Kidney capillary endothelial cell (primary cell): ENCODE data around the gene DHCR24.

Experiments
- DNase-seq: peaks from one replicate; pipeline ENCODE4 v3.0.0-alpha.2; 2018; ENCODE audit warnings: low spot score

Gene DHCR24

DNA sequence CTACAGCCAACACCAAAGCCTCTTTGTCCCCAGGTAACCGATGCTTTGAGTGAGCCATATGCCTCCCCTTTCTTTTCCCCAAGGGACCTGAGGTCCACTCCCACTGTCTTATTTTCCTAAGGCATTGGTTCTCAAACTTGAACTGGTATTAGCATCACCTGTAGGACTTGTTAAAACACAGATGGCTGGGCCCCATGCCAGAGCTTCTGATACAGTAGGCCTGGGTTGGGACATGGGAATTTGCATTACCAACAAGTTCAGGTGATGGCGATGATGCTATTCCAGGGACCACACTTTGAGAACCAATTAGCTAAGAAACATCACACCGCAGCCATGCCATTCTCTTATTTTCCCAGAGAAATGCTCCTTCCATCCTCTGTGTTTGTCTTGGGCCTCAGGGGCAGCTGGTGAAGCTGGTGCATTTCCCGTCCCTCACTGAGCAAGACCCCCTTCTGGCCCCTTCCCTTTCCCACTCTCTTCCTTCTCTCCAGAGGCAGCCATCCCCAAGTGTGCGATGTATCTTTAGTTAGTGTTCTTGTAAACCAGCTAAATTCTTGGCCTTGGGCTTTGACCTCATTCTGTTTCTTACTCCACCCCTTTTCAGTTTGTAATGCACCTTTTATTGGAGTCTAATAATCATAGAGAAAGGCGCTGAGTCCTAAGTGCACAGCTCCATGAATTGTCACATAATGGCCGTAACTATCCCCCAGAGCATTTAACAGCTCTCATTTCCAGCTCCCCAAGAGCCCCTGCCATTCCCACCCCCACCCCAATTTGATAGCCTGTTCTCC, 71.7 kb downstream of the DHCR24 start:
- DNase-seq: no peak

DNA sequence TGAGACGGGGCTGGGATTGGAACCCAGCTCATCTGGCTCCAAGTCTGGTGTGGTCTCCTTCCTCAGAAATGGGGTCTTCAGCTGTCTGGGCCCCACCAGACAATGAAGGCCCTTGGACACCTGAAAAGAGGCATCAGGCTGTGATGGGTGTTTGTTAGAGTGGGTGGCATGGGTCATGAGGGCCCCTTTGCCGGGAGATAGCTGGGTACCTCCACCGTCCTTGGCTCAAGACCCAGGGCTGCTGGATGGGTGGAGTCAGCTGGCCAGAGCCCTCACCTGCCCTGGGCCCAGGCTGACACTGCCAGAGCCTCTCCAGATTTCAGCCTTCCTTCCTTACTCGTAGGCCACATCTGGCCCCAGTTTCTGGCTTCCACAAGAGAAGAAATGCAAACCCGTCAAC, 72.4 kb downstream of the DHCR24 start:
- DNase-seq: no peak

DNA sequence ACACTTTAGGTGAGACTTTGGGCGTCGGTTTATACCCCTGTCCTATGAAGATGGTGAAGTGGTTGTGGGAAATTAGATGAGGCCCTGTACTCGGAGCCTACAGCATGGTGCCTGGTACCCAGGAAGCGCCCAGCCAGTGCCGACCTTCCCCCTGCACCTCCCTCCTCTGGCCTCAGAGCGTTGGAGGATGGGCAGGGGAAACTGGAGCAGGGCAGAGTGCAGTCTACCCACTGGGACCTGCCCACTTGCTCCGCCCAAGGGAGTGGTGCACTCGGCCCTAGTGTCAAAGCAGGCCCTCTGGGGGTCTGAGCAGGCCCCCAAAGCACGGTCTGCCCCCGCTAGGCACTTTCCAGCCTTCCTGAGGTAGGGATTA, 72.9 kb downstream of the DHCR24 start:
- no peak for DNase-seq

DNA sequence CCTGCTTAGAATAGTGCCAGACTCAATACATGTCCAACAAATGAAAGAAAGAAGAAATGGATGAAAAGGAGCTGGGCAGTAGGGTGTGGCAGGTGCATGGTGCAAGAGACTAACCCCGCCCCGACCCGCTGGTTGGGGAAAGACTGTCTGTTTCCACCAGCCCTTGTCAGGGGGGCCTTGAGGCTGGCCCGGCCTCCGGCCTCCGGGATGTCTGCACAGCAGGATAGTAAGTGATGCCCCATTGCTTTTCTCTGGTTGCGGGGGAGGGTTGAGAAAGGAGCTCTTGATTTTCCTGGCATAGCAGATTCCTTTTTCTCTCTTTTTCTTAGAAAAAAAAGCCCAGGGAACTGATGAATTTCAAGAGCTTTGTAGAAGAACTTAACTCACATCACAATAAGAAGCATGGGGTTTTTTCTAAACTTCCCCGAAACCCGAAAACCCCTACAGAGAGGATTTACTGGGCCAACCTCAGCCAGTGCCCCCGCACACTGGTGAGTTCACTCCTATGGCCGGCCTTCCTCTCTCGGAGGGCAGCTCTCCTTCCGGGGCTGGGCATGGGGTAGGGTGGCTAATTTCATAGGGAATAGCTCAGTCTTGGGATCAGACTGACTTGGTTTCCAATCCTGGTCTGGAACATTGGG, 73.4 kb downstream of the DHCR24 start:
- no peak for DNase-seq

DNA sequence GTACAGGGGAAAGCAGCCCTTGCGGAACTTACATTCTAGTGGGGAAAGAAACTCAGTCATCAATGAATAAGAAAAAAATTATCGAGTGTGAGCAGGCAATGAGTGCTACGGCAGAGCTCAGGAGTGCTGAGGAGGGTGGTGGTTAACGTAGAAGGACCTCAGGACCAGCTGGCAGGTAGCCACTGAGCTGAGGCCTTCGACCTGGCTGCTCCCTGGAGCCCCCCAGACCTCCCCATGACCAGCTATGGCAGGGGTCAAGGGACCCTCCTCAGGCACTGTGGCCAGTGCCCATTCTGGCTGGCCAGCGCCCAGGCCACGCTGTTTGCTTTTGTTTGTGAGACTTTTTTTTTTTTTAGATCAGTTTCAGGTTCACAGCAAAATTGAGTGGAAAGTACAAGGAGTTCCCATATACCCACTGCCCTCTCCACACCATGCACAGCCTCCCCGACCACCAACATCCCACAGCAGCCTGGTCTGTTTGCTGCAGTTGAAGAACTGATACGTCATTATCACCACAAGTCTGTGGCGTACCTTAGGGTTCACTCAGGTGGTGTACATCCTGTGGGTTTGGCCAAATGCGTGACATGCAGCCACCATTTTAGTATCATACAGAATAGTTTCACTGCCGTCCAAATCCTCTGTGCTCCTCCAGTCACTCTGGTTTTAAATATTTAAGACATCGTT, 74.1 kb downstream of the DHCR24 start:
- no peak for DNase-seq

DNA sequence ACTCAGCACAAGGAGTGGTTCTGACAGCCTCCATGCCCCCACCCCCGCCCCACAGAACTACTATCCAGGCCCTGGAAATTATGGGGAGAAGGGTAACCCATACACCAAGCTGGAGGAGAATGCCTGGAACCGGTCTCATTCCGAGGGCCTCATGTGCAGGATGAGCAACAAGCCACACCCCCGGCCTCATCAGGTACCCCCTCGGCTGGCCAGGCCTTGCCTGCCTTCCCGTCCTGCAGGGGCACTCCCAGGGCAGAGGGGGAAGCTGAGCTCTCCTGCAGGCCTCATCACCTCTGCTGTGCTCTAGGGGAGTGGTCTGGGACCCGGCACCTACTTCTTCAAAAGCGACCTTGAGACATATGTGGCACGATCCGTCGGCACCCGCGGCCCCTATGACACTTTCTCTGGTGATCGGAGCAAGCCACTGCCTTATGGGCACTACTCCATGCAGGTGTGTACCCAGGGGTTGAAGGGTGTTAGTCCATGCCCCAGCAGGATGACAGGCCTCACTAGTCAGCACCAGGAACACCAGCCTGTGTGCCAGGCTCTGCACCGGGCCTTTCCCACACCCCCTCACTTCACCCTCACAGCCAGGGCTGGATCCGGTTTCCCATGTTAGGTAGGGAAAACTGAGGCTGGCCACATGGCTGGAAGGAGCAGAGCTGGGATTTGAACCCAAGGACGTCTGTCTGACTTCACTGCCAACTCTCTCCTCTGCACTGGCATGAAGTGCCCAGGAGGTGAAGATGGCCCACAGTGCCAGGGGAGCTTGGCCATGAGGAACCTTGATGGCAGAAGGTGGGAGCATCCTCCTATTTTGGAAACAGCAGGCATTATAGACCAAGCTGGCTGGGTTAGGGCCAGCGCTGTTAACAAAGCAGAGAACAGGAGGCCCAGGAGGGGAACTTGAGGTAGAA, 75.0 kb downstream of the DHCR24 start:
- no peak for DNase-seq

DNA sequence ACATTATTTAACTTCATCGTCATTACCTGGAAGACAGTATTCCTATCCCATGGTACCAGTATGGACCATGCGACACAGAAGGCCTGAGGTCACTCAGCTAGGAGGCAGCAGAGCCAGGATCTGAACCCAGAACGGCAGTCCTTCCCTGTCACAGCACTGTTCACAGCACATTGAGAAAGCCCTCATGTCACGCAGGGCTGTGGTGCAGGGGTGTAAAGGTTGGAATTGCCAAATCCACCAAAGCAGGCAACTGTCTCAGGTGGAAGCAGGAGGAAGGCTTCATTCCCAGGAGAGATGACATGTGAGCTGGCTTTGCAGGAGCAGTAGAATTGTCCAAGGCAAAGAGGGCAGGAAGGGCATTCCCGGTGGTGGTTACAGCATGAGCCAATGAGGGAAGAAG, 75.9 kb downstream of the DHCR24 start:
- DNase-seq: no peak

DNA sequence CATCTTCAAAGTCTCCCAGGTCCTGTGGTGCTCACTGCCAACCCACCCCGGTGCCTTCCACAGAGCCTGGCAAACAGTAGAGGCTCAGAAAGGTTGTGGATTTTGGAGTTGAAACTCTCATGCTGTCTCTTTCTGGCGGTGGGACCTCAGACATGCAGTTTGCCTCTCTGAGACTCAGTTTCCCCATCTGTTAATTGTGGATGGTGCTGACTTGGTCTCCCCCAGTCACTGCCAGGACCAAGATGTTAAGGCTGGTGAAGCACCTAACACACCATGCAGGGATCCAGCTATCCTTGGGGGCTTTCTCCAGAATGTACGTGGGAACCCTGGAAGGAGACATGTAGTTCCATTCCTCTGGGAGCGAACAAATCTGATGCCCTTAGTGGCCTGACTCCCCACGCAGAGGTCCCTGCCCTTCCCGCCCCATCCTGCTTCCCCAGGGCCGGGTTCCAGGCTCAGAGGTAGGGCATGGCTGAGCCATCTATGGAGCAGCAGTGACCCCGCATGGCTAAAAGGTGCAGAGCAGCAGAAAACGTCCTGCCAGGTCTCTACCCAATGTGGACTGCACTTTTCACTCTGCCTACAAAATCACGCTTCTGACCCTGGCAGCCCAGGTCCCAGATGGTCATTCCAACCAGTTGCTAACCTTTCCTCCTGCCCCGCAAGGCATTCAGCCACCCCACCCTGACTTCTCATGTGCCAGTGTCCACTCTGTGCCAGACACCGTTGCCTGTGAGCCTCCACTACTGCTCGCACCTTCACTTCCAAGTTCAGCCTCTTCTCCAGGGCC, 76.6 kb downstream of the DHCR24 start:
- peak; percentile 65 for DNase-seq

DNA sequence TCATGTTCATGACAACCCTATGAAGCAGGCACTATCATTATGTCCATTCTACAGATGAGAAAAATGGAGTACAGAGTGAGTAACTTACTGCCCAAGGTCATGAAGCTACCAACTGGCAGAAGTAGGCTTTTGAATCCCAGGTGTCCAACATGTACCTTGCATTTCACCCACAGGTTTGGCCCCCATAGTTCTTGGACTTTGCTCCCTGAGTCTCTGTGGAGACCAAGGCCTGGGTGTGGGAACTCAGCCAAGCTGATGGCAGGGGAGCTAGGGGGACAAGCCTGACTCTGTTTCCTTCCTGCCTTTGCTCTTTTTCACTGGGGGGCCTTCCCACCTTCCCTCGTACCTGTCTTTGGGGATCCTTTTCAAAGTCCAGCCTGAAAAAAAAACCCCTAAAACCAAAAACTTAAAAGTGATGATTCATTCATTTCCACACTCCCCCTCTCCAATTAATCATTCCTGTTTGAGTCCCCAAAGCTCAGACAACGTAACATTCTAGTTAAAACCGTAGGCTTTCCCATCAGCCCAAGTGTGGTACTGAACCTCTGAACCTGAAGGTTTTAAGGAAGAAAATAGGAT, 77.4 kb downstream of the DHCR24 start:
- DNase-seq: no peak

DNA sequence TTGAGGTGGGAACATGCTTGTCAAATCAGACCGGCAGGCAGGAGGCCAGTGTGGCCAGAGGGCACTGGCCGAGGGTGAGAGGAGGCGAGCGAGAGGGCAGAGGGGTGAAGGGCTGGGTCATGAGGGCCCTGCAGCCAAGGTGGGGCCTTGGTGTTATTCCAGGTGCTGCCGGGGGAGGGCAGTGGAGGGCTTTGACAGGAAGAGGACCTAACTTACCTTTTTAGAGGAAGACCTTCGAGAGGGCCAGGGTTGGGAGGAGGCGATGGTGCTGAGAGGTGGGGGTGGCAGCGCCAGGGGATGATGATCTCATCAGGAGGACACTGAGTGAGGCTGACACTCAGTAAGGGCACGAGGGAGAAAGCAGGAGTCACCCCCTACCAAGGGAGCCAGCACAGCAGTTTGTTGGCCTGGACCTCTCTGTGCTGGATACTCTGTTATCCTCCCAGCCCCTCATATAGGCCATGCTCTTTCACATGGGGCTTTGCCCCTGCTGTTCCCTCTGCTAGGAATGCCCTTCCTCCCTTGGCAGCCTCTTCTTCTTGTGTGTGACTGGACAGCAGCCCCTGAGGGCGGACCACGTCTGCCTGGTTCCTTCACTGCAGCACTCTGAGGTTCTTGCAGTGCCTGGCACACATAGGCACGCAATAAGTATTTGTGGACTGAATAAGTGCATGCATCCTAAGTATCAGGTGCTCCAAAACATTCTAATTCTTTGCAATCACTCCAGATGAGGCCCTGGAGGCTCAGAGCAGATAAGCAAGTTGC, 78.4 kb downstream of the DHCR24 start:
- DNase-seq: no peak

DNA sequence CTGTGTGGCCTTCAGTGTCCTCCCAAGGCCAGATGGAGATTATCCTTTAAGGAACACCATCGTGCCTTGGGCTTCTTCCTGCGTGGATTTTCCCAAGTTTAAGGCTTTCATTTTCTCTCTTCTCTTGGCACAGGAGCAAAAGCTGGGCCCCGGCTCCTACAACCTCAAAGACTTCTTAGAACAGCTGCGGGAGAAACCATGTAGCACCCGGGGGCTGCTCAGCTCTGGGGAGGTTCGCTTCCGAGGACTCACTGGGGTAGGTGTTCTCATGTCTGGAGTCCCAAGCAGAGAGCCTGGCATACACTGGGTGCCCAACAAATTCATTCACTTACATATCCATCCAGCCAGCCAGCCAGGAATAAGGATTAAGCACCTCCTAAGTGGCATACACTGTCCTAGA, 79.2 kb downstream of the DHCR24 start:
- DNase-seq: no peak

DNA sequence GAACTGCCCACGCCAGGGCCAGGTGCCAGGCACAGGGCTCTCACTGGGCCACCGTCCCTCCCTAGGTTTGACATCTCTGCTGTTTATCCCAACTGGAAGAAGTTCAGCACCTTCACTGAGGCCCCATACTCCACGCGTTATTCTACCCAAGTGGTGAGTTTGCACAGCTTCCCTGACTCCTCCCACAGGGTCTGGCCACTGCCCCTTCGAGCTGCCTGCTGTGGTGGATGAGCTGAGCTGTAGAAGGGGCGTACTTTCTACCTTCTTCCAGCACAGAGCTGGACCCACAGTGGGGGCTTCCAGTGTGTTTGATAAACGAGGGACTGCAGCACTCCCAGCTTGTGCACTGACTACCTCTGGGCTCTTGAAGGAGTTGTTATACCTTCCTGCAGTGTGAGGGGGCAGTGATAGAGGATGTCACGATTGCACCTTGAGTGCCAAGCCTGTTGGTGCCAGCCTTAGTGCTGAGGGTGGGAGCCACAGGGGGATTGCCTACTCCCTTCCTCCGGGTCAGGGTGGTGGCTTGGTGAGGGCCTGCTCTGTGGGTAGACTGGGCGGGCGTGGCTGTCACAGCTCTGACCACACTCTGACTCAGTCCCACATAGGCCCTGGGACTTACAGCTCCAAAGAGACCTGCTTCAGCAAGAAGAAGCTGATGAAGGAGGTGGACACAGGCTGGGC, 79.9 kb downstream of the DHCR24 start:
- DNase-seq: no peak

DNA sequence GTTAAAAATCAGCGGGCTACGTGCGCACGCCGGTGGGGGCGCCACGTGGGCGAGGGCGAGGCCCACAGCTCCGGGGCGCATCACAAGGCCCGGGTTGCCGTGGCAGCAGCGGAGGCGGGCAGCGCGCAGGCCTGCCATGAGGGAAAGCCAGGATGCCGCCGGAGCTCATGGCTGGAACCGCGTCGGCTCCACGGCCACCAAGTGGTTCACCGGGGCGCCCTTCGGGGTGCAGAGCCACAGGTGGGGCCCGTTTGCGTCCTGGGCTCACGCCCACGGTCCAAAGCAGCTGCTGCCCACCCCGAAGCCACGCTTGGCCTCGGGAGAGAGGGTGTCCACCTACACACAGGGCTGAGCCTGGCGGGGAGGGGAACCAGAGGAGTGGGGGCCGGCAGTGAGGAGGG, 81.0 kb downstream of the DHCR24 start:
- no peak for DNase-seq

DNA sequence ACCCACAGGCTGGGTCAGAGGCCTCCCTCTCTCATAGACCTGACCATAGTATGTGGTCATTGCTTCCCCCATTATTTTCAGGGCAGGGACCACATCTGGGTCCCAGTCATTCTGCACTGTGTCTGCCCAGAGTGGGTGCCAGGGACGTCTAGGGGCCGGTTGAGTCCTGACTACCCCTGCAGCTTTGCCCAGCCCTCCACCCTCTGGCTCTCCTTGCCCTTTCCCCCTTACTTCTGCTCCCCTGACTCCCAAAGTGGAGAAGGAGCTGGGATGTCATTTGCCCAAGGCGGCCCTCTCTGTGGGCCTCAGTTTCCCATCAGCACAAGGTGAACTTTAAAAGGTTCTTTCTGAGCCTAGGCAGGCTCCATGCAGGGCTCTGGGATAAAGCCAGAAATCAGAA, 81.5 kb downstream of the DHCR24 start:
- no peak for DNase-seq

DNA sequence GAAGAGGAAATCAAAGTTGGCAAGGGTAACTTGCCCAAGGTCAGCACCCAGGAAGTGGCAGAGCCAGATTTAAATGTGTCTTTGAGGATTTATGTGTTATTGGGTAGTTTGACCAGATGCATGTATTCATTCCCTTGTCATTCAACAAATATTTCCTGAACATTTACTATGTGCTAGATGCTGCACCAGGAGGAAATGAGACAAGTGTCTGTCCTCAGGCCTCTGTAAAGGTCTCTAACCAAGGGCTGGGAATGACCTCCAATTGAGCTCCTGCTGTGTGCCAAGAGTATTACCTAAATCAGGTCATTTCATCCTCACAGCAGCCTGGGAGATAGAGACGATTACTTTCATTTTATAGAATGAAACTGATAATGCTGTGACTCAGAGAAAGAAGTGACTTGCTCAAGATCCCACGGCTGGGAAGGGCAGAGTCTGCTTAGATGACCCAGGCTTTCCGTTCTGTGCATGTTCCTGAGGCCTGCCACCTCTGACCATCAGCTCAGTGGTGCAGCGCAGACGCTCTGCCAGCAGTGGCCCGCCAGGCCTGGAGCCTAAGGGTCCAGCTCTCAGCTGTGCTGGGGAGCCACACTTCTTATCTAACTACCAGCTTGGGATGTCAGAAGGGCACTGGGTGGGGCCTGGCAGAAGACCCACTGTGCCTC, 82.4 kb downstream of the DHCR24 start:
- DNase-seq: no peak

DNA sequence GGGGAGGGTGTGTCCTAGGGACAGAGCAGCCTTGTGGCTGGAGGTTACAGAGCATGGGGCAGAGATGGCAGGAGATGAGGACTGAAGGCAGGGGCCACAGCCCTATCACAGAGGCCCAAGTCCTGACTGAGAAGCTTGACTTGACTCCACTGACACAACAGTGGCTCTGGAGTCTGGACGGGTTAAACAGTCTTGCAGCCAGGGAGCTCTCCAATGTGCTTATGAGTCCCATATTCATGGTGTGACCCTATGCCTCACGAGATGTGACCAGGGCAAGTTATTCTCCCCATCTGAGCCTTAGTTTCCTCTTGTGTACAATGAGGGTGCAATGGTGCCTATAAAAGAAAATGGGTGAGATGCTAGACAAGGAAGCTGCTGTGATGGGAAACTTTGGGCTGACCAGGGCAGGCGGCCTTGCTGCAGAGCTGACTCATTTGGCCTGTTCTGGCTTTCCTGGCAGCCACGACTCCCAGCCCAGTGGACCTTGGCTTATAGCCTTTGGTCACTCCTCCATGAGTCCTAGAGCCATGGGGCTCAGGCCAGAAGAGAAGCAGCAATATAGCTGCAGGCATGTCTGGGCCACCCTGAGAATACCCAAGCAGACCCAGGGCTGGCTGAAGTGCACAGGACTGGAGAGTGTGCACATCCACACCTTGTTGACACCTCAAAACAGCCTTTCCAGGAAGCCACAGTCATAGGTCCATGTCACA, 83.1 kb downstream of the DHCR24 start:
- DNase-seq: no peak

DNA sequence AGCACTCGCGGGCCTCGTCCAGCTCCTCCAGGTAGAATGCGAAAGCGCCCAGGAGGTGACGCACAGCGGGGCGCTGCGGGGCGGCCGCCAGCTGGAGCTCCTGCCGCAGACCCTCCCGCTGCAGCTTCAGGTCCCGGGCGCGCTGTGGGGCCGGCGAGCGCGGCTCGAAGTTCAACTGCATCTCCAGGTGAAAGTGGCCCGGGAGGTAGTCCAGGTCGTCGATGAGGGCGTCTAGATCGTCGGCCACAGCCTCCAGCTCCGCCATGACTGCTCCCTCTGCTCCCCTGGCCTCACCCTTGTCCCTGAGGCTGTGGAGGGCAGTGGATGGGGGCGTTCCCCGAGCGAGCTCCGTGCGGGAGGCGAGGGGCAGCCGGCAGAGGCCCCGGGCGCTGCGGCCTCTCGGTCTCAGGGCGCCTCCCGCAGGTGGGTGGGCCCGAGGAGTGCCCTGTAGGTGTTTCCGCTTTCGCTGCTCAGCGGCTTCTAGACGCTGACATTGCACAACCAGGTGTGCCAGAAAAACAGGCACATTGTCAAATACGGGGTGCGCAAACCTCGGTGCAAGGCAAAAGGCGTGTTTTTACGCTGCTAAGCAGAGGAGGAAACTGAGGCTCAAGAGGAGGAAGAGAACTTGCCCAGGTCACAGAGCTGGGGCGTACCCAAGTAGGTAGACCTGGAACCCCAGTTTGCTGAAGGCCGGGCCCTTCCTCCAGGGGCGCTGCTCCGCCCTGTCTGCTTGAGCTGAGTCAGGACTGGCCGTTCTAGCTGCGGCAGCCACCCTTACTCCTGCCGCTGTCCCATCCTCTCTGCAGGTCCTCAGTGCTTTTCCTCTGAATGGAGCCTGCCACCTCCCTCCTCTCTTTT, 85.9 kb downstream of the DHCR24 start, which contains the start of gene TTC22:
Gene TTC22, minus strand, starts transcription at position 425 of the 861 bp plus-strand sequence. Its CDS starts 160 bp downstream, at position 265.
- no peak for DNase-seq
